GM13976 (cell line): ENCODE data around the gene BORA.

Experiments used
- DNase-seq: peaks from one replicate; pipeline ENCODE4 v3.0.0; 2012; ENCODE audit warnings: low spot score
- in situ Hi-C: fragments of 300-500 bp; cut with MboI; formaldehyde crosslinking; loops from one replicate; pipeline ENCODE4 v1.12.0; 2022; ENCODE audit warnings: low sequenced_read_pairs, mixed read lengths, inconsistent platforms; ENCODE audit not compliant: unreplicated experiment
- TF ChIP-seq, protein P1 (sequence below): IDR thresholded peaks from 2 replicates; pipeline ENCODE4 v1.5.1; 2012; ENCODE audit warnings: borderline replicate concordance, mild to moderate bottlenecking; ENCODE audit not compliant: insufficient read depth; ENCODE audit errors: extremely low read depth, missing control alignments, control extremely low read depth

The BORA gene

DNA sequence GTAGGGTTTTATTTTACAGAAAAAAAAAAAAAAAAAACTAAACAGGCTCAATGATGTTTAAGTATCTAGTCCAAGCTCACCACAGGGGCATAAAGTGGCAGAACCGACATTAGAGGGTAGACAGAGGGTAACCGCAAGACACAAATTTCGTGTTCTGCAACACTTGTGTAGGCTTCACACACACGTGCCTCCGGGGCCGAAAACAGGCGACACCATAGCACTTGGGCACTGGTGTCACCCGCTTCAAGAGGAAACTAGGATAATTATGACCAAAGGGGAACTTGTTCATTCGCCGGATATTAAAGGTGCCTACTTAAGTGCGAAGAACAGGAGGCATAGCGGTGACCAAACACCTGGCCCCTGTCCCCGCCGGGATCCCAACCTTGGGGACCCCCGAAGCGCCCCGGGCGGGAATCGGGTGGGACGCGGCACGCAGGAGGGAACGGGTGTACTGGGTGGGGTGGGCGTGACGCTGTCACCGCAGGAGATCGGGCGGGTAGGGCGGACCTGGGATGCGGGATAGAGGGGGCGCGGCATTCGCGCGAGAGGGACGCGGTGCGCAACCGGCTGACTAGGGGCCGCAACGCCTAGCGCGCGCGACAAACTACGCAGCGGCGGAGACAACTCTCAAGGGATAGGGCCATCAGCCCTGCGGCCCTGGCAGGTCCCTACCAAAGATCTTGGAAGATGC, 852 bp upstream of the BORA start:
- in situ Hi-C loops: no loop called here
- DNase-seq: peak; percentile 41
- TF ChIP-seq, protein P1, sequence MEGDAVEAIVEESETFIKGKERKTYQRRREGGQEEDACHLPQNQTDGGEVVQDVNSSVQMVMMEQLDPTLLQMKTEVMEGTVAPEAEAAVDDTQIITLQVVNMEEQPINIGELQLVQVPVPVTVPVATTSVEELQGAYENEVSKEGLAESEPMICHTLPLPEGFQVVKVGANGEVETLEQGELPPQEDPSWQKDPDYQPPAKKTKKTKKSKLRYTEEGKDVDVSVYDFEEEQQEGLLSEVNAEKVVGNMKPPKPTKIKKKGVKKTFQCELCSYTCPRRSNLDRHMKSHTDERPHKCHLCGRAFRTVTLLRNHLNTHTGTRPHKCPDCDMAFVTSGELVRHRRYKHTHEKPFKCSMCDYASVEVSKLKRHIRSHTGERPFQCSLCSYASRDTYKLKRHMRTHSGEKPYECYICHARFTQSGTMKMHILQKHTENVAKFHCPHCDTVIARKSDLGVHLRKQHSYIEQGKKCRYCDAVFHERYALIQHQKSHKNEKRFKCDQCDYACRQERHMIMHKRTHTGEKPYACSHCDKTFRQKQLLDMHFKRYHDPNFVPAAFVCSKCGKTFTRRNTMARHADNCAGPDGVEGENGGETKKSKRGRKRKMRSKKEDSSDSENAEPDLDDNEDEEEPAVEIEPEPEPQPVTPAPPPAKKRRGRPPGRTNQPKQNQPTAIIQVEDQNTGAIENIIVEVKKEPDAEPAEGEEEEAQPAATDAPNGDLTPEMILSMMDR: no peak

DNA sequence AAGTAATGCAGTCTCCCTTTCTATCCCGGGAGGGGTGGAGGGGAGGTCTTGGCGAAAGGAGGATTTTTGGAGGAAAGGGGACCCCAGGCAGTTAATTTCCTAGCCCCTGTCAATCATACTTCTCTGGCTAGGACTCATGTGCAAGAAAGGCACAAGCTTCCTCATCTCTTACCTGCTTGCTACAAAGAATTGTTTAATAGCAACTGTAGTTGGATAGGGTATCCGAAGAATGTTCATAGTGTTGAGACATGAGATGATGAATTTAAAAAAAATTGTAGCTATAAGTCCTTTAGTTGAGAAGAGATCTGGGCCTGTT, 525 bp downstream of the BORA start:
- TF ChIP-seq, protein P1: no peak
- DNase-seq: no peak
- in situ Hi-C loops: no loop called here

DNA sequence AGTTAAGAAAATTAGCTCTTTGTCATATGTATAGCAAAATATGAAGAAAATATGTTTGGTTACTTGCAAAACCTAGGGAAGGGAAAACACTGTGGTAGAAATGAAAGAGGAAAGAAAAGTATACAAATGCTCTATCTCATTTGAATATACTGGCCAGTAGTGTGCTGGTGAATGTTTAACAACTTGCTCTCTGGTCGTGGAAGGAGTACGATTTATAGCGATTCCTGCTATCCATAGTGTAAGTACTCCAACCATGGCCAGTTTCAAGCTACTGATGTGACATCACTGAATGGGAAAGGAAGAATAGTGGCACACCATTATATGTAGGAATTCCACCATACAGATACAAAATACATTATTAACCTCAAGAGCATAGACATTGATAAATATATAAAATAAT, 9.3 kb downstream of the BORA start:
- DNase-seq: no peak
- in situ Hi-C loops: no loop called here
- TF ChIP-seq, protein P1: no peak

DNA sequence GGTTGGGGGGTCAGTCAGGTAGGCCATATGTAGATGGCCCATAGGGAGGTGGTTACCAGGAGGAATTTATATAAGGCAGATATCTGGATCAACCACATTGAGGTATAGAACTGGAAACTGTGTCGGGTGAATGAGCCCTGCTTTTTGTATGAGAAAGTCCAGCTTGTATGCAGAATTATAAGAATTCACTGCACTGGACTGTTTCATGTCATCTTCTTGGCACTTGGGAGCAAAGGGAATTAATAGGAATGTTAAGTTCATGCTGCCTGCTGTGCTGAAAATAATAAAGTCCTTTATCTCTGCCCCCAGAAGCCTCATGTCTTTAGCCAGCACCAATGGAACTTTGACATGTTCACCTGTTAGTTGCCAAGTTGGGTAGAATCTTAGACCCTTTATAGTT, 12.3 kb downstream of the BORA start:
- TF ChIP-seq, protein P1: no peak
- in situ Hi-C loops: no loop called here
- no peak for DNase-seq

DNA sequence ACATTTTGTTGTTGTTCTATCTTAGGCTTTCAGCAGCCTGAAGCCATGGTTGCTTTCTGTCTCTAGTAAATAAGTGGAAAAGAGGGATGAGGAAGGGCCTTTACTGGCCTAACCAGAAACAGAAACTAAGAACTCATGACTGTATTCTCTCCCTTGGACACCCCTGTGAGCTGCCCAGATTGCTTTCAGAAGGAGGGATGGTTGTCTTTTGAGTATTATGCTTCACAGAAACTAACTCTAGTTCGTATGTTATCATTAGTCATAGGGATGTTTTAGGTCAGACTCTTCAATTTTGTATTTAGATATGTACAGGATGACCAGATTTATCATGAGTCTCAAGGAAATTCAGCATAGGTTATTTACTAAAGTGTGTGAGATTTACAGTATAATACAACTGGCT, 17.5 kb downstream of the BORA start:
- TF ChIP-seq, protein P1: no peak
- DNase-seq: no peak
- in situ Hi-C loops: no loop called here

DNA sequence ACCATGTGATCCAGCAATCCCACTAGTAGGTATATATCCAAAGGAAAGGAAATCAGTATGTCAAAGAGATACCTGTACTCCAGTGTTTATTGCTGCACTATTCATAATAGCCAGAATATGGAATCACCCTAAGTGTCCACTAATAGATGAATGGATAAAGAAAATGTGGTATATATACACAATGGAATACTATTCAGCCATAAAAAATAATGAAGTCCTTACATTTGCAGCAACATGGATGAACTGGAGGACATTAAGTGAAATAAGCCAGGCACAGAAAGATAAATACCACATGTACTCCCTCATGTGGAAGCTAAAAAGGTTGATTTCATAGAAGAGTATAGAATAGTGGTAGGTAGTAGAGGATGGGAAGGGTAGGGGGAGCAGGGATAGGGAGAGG, 23.5 kb downstream of the BORA start:
- TF ChIP-seq, protein P1: no peak
- in situ Hi-C loops: no loop called here
- no peak for DNase-seq

DNA sequence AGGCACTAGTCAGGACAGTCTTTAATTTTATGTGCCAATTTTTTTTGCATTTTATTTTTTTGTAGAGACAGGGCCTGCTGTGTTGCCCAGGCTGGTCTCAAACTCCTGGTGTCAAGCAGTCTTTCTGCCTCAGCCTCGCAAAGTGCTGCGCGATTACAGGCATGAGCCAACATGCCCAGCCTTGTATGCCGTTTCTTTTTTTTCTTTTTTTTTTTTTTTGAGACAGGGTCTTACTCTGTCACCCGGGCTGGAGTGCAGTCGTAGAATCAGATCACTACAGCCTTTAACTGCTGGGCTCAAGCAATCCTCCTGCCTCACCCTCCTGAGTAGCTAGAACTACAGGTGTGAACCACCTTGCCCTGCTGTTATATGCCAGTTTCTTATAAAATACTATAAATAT, 26.4 kb downstream of the BORA start:
- in situ Hi-C loops: no loop called here
- TF ChIP-seq, protein P1: no peak
- DNase-seq: no peak
